Activated B cell treated with CpG ODN at 0.5 μM for 24 hours (primary cell): ENCODE results near the gene SPATS2. TPM values are rescaled to one million over a fixed set of nuclear protein-coding genes. Genes with fewer than 3 reads are reported as not detected.

Experiments
- ATAC-seq: fragments of 200-7000 bp; cut with Tn5 transposase; one replicate; pipeline ENCODE4 v1.10.0; 2021; ENCODE audit warnings: low read depth, mild to moderate bottlenecking, moderate library complexity
- CTCF ChIA-PET: fragments of 350-600 bp; sonication (Branson Sonifier 250); formaldehyde crosslinking; loops from one replicate; lab custom pipeline; 2021; ENCODE audit warnings: antibody characterized with exemption; lab: Charles Lee
- POLR2A ChIA-PET: fragments of 350-600 bp; sonication (Branson Sonifier 250); formaldehyde crosslinking; loops from one replicate; lab custom pipeline; 2021; ENCODE audit warnings: antibody characterized with exemption; lab: Charles Lee
- DNase-seq: peaks from one replicate; pipeline ENCODE4 v3.0.0; 2022
- H3K27ac Mint-ChIP-seq: one replicate; pipeline ENCODE4 v1.8.0; 2020; ENCODE audit warnings: mixed read lengths
- H3K27me3 Mint-ChIP-seq: one replicate; pipeline ENCODE4 v1.8.0; 2021; ENCODE audit warnings: mixed read lengths
- H3K36me3 Mint-ChIP-seq: one replicate; pipeline ENCODE4 v1.8.0; 2021; ENCODE audit warnings: low read depth, mixed read lengths
- H3K4me1 Mint-ChIP-seq: one replicate; pipeline ENCODE4 v1.8.0; 2021; ENCODE audit warnings: mixed read lengths
- H3K4me3 Mint-ChIP-seq: one replicate; pipeline ENCODE4 v1.8.0; 2020; ENCODE audit warnings: mild to moderate bottlenecking, mixed read lengths
- H3K9me3 Mint-ChIP-seq: one replicate; pipeline ENCODE4 v1.8.0; 2020; ENCODE audit warnings: mixed read lengths
- intact Hi-C: fragments of 100-400 bp; cut with micrococcal nuclease; formaldehyde crosslinking; loops from one replicate; pipeline ENCODE4 v1.15.1; 2024
- total RNA-seq: library from RNA; stranded (reverse); gene quantifications from 2 replicates; pipeline ENCODE4 v1.2.3, GENCODE V29; 2022
- TF ChIP-seq, protein P1 (sequence below): fragments of 200-600 bp; IDR thresholded peaks from one replicate; pipeline ENCODE4 v1.8.0; 2022; ENCODE audit warnings: antibody characterized with exemption, mild to moderate bottlenecking

Gene SPATS2
- total RNA-seq, 1 donor from 2014 or later, result 18.9 TPM

DNA sequence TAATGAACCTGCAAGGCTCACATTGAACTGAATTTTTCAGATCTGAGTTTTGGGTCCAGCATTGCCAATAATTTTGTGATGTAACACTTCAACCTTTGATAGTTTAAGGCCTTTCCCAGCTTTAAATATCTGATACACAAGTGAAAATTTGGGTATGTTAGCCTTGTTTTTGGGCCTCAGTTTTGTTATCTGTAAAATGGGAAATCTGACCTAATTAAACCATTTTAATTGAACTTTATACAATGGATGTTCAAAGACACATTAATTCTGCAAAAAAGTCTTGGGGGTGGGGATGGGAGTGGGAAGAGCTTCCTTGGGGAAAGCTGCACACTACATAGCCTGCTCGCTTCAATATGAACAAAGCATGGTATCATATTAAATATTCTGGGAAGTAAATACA lies 5.2 kb upstream of the SPATS2 start:
- no peak for ATAC-seq
- CTCF ChIA-PET, result interaction anchor here (0.9 to 7.9 kb wide), 3 partner anchors 20 to 156 kb away, joined by 3 to 345 read pairs (median 5); no protein-coding TSS in a partner anchor

DNA sequence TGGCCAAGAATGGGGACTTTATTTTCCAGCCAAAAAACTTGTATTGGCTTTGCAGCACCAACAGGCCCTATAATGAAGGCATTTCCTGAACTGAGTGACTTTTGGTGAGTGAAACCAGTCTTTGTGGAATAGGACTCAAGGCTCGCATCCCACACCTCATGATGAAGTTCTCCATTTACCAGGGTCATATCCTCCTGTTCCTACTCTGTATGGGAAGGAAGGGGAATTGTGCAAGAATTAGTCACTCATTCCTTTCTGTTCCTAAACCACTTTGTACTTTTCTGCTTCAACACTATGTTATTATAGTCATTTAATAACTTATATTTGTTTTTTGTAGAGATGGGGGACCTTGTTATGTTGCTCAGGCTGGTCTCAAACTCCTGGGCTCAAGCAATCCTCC lies 2.3 kb upstream of the SPATS2 start:
- no peak for ATAC-seq
- Mint-ChIP-seq H3K4me1 (peaks cover 33% of the 10 kb centered on the region), H3K27me3 (peaks cover 3% of the 10 kb centered on the region), H3K4me3 (no peak overlapping the region), H3K9me3 (no peaks in the 10 kb centered on the region), H3K27ac (no peak overlapping the region), H3K36me3 (peaks cover 6% of the 10 kb centered on the region)
- intact Hi-C loops, result no loop called here
- TF ChIP-seq, protein P1, sequence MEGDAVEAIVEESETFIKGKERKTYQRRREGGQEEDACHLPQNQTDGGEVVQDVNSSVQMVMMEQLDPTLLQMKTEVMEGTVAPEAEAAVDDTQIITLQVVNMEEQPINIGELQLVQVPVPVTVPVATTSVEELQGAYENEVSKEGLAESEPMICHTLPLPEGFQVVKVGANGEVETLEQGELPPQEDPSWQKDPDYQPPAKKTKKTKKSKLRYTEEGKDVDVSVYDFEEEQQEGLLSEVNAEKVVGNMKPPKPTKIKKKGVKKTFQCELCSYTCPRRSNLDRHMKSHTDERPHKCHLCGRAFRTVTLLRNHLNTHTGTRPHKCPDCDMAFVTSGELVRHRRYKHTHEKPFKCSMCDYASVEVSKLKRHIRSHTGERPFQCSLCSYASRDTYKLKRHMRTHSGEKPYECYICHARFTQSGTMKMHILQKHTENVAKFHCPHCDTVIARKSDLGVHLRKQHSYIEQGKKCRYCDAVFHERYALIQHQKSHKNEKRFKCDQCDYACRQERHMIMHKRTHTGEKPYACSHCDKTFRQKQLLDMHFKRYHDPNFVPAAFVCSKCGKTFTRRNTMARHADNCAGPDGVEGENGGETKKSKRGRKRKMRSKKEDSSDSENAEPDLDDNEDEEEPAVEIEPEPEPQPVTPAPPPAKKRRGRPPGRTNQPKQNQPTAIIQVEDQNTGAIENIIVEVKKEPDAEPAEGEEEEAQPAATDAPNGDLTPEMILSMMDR, result no peak
- POLR2A ChIA-PET, result interaction anchor here (0.6 kb wide), 1 partner anchor 36 kb away, joined by 5 read pairs; no protein-coding TSS in a partner anchor
- no peak for DNase-seq
- CTCF ChIA-PET, result interaction anchor here (1.1 to 4.4 kb wide), 3 partner anchors 14 to 149 kb away, joined by 3 to 24 read pairs (median 5); partner anchors contain the start of gene PRPH

More for the DNA sequence above, 5.2 kb upstream of the SPATS2 start:
- TF ChIP-seq, protein P1, result no peak
- DNase-seq, result no peak
- H3K36me3 Mint-ChIP-seq, result peaks cover 6% of the 10 kb centered on the region
- H3K4me1 Mint-ChIP-seq, result peaks cover 11% of the 10 kb centered on the region
- no peak overlapping the region for H3K4me3 Mint-ChIP-seq
- intact Hi-C loops, result no loop called here
- POLR2A ChIA-PET, result interaction anchor here (0.6 kb wide), 2 partner anchors 147 to 246 kb away, joined by 4 to 9 read pairs; no protein-coding TSS in a partner anchor
- H3K27ac Mint-ChIP-seq, result no peak overlapping the region
- peaks cover 7% of the 10 kb centered on the region for H3K27me3 Mint-ChIP-seq
- no peaks in the 10 kb centered on the region for H3K9me3 Mint-ChIP-seq

DNA sequence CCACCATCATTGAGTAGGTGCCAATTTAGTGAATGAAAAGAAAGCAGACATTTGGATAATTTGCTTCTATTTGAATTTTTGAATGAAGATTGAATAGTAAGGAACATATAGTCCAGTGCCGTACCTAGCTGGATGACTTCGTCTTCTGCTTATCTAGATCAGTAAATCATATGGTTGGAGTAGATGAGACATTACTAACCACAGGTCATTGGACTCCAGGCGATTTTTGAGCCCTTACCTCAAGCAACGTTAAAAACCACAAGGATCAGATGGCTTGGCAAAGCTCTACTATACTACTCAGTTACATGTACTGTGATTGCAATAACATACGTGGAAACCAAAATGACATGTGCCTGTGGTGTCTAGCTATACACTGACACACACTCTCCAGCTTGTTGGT lies 1.7 kb upstream of the SPATS2 start:
- CTCF ChIA-PET, result interaction anchor here (1.1 to 4.4 kb wide), 4 partner anchors 14 to 149 kb away, joined by 3 to 24 read pairs (median 12); partner anchors contain the start of genes DNAJC22 and PRPH
- peaks cover 39% of the 10 kb centered on the region for H3K4me1 Mint-ChIP-seq
- intact Hi-C loops, result no loop called here
- peak overlapping the region; percentile 99 for H3K4me3 Mint-ChIP-seq
- peaks cover 6% of the 10 kb centered on the region for H3K36me3 Mint-ChIP-seq
- TF ChIP-seq, protein P1, result no peak
- ATAC-seq (no peak), DNase-seq (no peak)
- no peak overlapping the region for H3K27ac Mint-ChIP-seq
- no peaks in the 10 kb centered on the region for H3K9me3 Mint-ChIP-seq
- peaks cover 3% of the 10 kb centered on the region for H3K27me3 Mint-ChIP-seq
- POLR2A ChIA-PET, result interaction anchor here (0.6 to 2.4 kb wide), 2 partner anchors 36 to 100 kb away, joined by 5 to 11 read pairs; partner anchors contain the start of gene TUBA1C

DNA sequence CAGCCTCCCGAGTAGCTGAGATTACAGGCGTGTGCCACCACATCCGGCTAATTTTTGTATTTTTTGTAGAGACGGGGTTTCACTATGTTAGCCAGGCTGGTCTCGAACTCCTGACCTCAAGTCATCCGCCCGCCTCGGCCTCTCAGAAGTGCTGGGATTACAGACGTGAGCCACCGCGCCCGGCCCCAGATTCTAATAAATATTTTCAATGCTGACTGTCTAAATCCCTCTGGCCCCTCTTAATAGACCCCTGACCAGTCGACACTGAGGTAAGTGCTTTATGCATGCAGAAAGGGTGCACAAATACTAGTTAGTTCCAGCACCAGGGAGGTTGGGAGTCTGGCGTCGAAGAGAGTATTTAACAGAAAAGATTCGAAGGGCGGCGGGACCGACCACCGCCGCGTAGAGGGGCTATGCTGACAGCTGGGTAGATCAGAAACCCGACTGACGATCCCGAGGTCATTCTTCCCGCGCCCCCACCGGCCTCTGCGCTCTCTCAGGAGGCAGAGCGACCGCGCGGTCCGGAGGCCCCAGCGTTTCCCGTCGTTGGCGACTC lies 1.1 kb upstream of the SPATS2 start:
- ATAC-seq (peak; percentile 11), DNase-seq (no peak)
- ChIA-PET CTCF (interaction anchor here (0.8 to 4.4 kb wide), 10 partner anchors 8 to 168 kb away, joined by 3 to 24 read pairs (median 6); partner anchors contain the start of genes DNAJC22 and PRPH), POLR2A (interaction anchor here (0.7 to 2.4 kb wide), 22 partner anchors 8 to 1397 kb away, joined by 3 to 17 read pairs (median 4); partner anchors contain the start of genes CERS5, COX14, DNAJC22 and MCRS1)
- intact Hi-C loops, result loop anchor here (1.0 to 2.0 kb wide), 5 partner anchors 19 to 333 kb away; partner anchors contain the start of genes DNAJC22 and PRPF40B
- Mint-ChIP-seq H3K27me3 (no peaks in the 10 kb centered on the region), H3K4me1 (peaks cover 44% of the 10 kb centered on the region), H3K27ac (peak overlapping the region; percentile 98), H3K9me3 (no peaks in the 10 kb centered on the region), H3K36me3 (peaks cover 6% of the 10 kb centered on the region), H3K4me3 (peak overlapping the region; percentile 99)
- TF ChIP-seq, protein P1, result no peak
